Measurements from ENCODE around the gene GSTM5. TPM values are rescaled to one million over a fixed set of nuclear protein-coding genes. Genes with fewer than 3 reads are reported as not detected.

Gene GSTM5
- total RNA-seq, 4 donors from 2014 or later: 2.8 to 5.4 (median 3.0) TPM

DNA sequence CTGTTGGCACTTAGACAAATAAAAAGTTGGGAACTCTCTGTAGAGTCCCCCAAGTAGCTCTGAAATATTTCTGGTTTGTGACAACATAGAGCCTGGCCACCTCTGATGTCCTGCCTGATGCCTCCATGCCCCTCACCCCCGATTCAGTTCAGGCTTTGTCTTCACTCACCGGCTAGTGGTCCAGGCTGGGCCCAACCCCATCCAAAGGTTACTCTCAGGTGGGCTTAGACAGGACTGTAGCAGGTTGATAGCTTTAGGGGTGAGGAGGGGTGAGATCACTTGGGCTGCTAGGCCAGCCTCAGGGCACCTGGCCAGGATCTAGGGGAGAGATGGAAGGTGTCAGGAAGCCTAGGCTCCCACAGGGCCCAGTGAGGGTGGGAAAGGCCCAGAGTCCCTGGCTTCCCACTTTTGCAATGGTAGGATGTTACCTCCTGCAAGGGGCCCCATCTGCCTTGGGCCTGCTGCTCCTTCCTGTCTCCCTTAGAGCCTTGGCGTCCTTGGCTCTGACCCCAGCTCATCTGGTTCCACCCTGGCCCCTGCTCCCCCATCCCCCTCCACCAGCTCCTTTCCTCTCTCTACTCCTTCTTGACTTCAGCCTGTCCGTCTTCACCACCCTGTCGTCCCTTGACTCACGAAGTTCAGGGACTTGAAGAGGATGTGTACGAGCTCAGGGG, 44.9 kb downstream of the GSTM5 start:
- WGBS, 2 donors: 88 to 93% methylated on average over 7 of the region's 7 CpGs
- no peak for DNase-seq
- intact Hi-C loops (cut with DNase I): no loop called here
- Histone ChIP-seq H3K36me3 (no peaks in the 10 kb centered on the region), H3K27ac (no peak overlapping the region), H3K4me1 (no peaks in the 10 kb centered on the region), H3K9me3 (no peaks in the 10 kb centered on the region), H3K27me3 (no peaks in the 10 kb centered on the region), H3K4me3 (replicated peaks in 1 of 3) (no peak overlapping the region)
- TF ChIP-seq, protein P1, sequence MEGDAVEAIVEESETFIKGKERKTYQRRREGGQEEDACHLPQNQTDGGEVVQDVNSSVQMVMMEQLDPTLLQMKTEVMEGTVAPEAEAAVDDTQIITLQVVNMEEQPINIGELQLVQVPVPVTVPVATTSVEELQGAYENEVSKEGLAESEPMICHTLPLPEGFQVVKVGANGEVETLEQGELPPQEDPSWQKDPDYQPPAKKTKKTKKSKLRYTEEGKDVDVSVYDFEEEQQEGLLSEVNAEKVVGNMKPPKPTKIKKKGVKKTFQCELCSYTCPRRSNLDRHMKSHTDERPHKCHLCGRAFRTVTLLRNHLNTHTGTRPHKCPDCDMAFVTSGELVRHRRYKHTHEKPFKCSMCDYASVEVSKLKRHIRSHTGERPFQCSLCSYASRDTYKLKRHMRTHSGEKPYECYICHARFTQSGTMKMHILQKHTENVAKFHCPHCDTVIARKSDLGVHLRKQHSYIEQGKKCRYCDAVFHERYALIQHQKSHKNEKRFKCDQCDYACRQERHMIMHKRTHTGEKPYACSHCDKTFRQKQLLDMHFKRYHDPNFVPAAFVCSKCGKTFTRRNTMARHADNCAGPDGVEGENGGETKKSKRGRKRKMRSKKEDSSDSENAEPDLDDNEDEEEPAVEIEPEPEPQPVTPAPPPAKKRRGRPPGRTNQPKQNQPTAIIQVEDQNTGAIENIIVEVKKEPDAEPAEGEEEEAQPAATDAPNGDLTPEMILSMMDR (IDR thresholded peaks at IDR 0.05): no peak
- TF ChIP-seq POLR2A (IDR thresholded peaks at IDR 0.05): no peak

- DNase-seq: no peak
- Histone ChIP-seq H3K4me3 (replicated peaks in 1 of 3) (no peak overlapping the region), H3K9me3 (no peaks in the 10 kb centered on the region), H3K27ac (no peak overlapping the region), H3K27me3 (no peaks in the 10 kb centered on the region), H3K4me1 (no peaks in the 10 kb centered on the region), H3K36me3 (no peaks in the 10 kb centered on the region)
- no peak for TF ChIP-seq POLR2A (IDR thresholded peaks at IDR 0.05)
- TF ChIP-seq, protein P1 (IDR thresholded peaks at IDR 0.05): no peak
- WGBS, 2 donors: 89 to 91% methylated on average over 10 to 13 of the region's 13 CpGs
- intact Hi-C loops (cut with DNase I): no loop called here
Measured at GRCh38 chr1:109757936-109758786, 46.1 kb downstream of the GSTM5 start.

DNA sequence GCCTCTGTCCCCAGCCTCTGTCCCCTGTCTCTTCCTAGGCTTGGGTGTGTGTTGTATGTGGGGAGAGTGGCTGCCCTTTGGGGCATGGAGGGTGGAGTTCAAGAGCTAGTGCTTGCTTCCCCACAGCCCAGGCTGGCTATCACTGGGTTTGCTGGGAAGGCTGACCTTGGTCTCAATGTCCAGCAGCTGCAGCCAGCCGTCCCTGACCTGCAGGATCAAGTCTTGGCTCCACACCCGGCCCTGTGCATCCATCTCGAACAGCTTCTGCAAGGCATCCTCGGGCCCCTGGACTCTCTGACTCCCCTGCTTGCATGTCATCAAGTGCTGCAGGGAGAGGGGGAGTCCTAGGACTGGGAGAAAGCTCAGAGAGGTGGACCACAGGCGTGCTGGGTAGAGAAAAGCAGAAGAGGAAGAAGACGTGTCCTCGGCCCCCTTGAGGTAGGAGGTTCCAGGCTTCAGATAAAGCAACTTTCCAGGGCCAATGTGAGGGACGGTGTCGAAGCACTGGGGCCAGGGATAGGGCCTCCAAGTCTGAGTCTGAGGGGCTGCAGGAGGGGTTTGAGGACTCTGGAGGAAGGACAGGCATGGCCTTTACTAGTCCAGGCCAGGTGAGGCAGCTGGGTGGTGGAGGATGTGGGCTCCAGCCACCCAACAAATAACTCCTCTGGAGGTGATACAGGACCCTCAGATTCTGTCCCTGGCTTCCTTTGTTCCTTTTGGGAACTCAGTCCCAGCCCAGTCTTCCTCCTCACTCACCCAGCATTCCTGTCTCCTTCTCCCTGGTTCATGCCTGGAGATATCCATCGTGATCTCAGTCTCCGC, 47.7 kb downstream of the GSTM5 start:
- no peaks in the 10 kb centered on the region for H3K4me1 ChIP-seq
- no peaks in the 10 kb centered on the region for H3K9me3 ChIP-seq
- 88 to 91% methylated on average over 8 to 9 of the region's 11 CpGs for WGBS, 2 donors
- no peaks in the 10 kb centered on the region for H3K27me3 ChIP-seq
- no peaks in the 10 kb centered on the region for H3K36me3 ChIP-seq
- DNase-seq: no peak
- no peak overlapping the region for H3K27ac ChIP-seq
- intact Hi-C loops (cut with DNase I): no loop called here
- no peak overlapping the region for H3K4me3 ChIP-seq (replicated peaks in 1 of 3)
- TF ChIP-seq POLR2A (IDR thresholded peaks at IDR 0.05): no peak
- TF ChIP-seq, protein P1 (IDR thresholded peaks at IDR 0.05): no peak

- TF ChIP-seq POLR2A (IDR thresholded peaks at IDR 0.05): no peak
- TF ChIP-seq, protein P1 (IDR thresholded peaks at IDR 0.05): no peak
- no peaks in the 10 kb centered on the region for H3K27me3 ChIP-seq
- H3K27ac ChIP-seq: no peak overlapping the region
- no peak for DNase-seq
- H3K4me3 ChIP-seq (replicated peaks in 1 of 3): no peak overlapping the region
- no peaks in the 10 kb centered on the region for H3K9me3 ChIP-seq
- intact Hi-C loops (cut with DNase I): no loop called here
- 90 to 99% methylated on average over 6 of the region's 7 CpGs for WGBS, 2 donors
- no peaks in the 10 kb centered on the region for H3K4me1 ChIP-seq
- no peaks in the 10 kb centered on the region for H3K36me3 ChIP-seq
Measured at GRCh38 chr1:109760581-109761226, 48.7 kb downstream of the GSTM5 start.

All from thyroid gland (tissue), 4 donors.